ENCODE data around the gene LRRC28. TPM values are rescaled to one million over a fixed set of nuclear protein-coding genes. Genes with fewer than 3 reads are reported as not detected.

LRRC28 gene
- total and polyA plus RNA-seq, 4 donors: 14.5 to 27.5 (median 19.7) TPM

GRCh38 chr15:99303907-99304306, 52.6 kb downstream of the LRRC28 start:
- no peaks in the 10 kb centered on the region for H3K9me3 ChIP-seq (ENCODE audit: control insufficient read depth, low read length)
- peaks cover 3 to 4% of the 10 kb centered on the region in 2 donors for H3K4me1 ChIP-seq (ENCODE audit: control insufficient read depth in 1 of 2, insufficient read depth in 2 of 2, low read length in 2 of 2)
- no peak overlapping the region for H3K4me3 ChIP-seq (ENCODE audit: low read length in 2 of 2)
- intact Hi-C loops (cut with DNase I): loop anchor here in 1 of 2 donors (5.0 to 10.0 kb wide), 2 partner anchors 103 to 171 kb away; no protein-coding TSS in a partner anchor
- no peaks in the 10 kb centered on the region for H3K27me3 ChIP-seq (ENCODE audit: control insufficient read depth in 1 of 2, insufficient read depth in 2 of 2, low read length in 1 of 2)
- no peaks in the 10 kb centered on the region for H3K36me3 ChIP-seq (ENCODE audit: control insufficient read depth in 1 of 2, insufficient read depth in 2 of 2, low read length in 1 of 2)
- ATAC-seq (ENCODE audit: low FRiP score) (no peak), DNase-seq (no peak)
- 15 to 16% methylated on average over 4 of the region's 4 CpGs for WGBS, 2 donors
- no peak overlapping the region for H3K27ac ChIP-seq (ENCODE audit: low read depth in 1 of 2, low read length in 2 of 2)

GRCh38 chr15:99305761-99306505, 54.7 kb downstream of the LRRC28 start:
- peak; percentile 87 to 92 for DNase-seq
- peaks cover 3 to 4% of the 10 kb centered on the region in 2 donors for H3K4me1 ChIP-seq (ENCODE audit: control insufficient read depth in 1 of 2, insufficient read depth in 2 of 2, low read length in 2 of 2)
- H3K36me3 ChIP-seq (ENCODE audit: control insufficient read depth in 1 of 2, insufficient read depth in 2 of 2, low read length in 1 of 2): no peaks in the 10 kb centered on the region
- WGBS, 2 donors: 4 to 6% methylated on average over 8 of the region's 8 CpGs
- intact Hi-C loops (cut with DNase I): loop anchor here in 1 of 2 donors (10.0 kb wide), 1 partner anchor 169 kb away; no protein-coding TSS in a partner anchor
- H3K27ac ChIP-seq (ENCODE audit: low read depth in 1 of 2, low read length in 2 of 2): no peak overlapping the region
- H3K27me3 ChIP-seq (ENCODE audit: control insufficient read depth in 1 of 2, insufficient read depth in 2 of 2, low read length in 1 of 2): no peaks in the 10 kb centered on the region
- no peak overlapping the region for H3K4me3 ChIP-seq (ENCODE audit: low read length in 2 of 2)
- H3K9me3 ChIP-seq (ENCODE audit: control insufficient read depth, low read length): no peaks in the 10 kb centered on the region
- ATAC-seq (ENCODE audit: low FRiP score): peak; percentile 56

DNA sequence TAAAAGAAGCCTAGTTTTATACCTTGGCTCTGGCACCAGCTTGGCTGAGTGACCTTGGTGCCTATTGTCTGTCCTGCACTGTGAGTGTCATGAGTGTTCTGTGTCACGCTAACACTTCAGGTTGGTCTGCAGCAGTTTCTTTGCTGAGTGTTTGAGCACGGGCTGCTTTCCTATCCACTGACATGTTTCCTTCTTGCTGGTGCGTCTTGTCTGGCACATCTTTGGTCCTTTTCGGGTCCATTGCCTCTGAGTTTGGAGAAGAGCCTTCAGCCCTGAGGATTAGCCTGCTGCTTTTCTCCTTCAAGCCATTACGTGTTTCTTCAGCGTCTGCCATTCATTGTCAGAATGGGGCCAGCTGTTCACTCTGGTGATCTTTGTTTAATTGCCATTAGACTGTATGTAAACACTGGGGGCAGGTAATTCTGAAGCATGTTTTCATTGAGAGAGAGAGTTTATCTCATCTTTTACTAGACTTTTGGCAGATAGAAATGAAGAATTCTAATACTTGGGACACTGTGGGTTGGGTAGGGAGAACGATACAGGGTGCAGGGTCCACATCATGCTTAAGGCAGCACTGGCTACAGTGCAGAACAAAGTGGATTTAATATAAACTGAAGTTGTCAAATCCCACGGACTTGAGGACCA, 55.5 kb downstream of the LRRC28 start:
- Histone ChIP-seq H3K36me3 (ENCODE audit: control insufficient read depth in 1 of 2, insufficient read depth in 2 of 2, low read length in 1 of 2) (no peaks in the 10 kb centered on the region), H3K27ac (ENCODE audit: low read depth in 1 of 2, low read length in 2 of 2) (peak overlapping the region; percentile 68 to 99), H3K27me3 (ENCODE audit: control insufficient read depth in 1 of 2, insufficient read depth in 2 of 2, low read length in 1 of 2) (no peaks in the 10 kb centered on the region), H3K4me3 (ENCODE audit: low read length in 2 of 2) (peak overlapping the region in 1 of 2 donors; percentile 68), H3K9me3 (ENCODE audit: control insufficient read depth, low read length) (no peaks in the 10 kb centered on the region), H3K4me1 (ENCODE audit: control insufficient read depth in 1 of 2, insufficient read depth in 2 of 2, low read length in 2 of 2) (peaks cover 3 to 4% of the 10 kb centered on the region in 2 donors)
- WGBS, 2 donors: 10 to 12% methylated on average over 8 of the region's 8 CpGs
- DNase-seq (no peak), ATAC-seq (ENCODE audit: low FRiP score) (no peak)
- intact Hi-C loops (cut with DNase I): loop anchor here in 1 of 2 donors (10.0 kb wide), 1 partner anchor 168 kb away; no protein-coding TSS in a partner anchor

DNA sequence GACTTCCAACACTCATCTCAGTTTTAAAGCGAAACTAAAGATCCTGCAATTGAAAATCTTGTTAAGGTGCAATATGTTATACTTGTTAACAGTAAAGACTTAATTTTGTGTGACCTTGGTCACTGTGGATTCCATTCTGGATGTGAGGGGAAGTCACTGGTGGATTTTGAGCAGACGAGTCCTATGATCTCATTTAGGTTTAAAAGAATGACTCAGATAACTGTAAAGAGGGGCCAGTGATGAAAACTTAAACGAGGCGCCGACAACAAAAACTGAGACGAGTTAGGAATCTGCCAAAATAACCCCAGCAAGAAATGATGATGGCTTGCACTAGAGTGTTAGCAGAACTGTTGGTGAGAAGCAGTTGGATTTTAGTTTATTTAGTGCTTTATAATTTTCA, 56.5 kb downstream of the LRRC28 start:
- Histone ChIP-seq H3K4me3 (ENCODE audit: low read length in 2 of 2) (peak overlapping the region in 1 of 2 donors; percentile 59), H3K27ac (ENCODE audit: low read depth in 1 of 2, low read length in 2 of 2) (peak overlapping the region; percentile 68), H3K9me3 (ENCODE audit: control insufficient read depth, low read length) (no peaks in the 10 kb centered on the region), H3K36me3 (ENCODE audit: control insufficient read depth in 1 of 2, insufficient read depth in 2 of 2, low read length in 1 of 2) (no peaks in the 10 kb centered on the region), H3K4me1 (ENCODE audit: control insufficient read depth in 1 of 2, insufficient read depth in 2 of 2, low read length in 2 of 2) (peaks cover 3 to 4% of the 10 kb centered on the region in 2 donors), H3K27me3 (ENCODE audit: control insufficient read depth in 1 of 2, insufficient read depth in 2 of 2, low read length in 1 of 2) (no peaks in the 10 kb centered on the region)
- ATAC-seq (ENCODE audit: low FRiP score) (no peak), DNase-seq (no peak)
- 17 to 24% methylated on average over 6 of the region's 6 CpGs for WGBS, 2 donors
- intact Hi-C loops (cut with DNase I): loop anchor here in 1 of 2 donors (10.0 kb wide), 1 partner anchor 167 kb away; no protein-coding TSS in a partner anchor

DNA sequence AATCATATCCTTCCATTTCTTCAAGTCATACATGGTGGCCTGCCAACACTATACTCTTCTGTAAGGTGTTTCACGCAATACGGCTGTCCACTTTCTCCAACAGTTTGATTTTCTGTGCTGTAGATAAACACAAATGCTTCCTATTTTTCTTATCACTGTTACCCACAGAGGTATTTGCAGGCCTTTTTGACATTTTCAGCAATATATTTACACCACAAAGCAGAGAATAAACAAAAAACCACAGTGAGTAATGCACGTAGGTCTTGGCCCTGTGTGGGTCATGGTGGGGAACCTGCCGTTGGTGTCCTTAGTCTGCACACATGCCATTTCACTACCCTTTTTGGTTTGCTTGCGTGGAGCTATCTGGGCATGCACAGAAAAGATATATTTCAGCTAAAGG, 59.5 kb downstream of the LRRC28 start:
- Histone ChIP-seq H3K4me3 (ENCODE audit: low read length in 2 of 2) (no peak overlapping the region), H3K36me3 (ENCODE audit: control insufficient read depth in 1 of 2, insufficient read depth in 2 of 2, low read length in 1 of 2) (no peaks in the 10 kb centered on the region), H3K27me3 (ENCODE audit: control insufficient read depth in 1 of 2, insufficient read depth in 2 of 2, low read length in 1 of 2) (no peaks in the 10 kb centered on the region), H3K27ac (ENCODE audit: low read depth in 1 of 2, low read length in 2 of 2) (peak overlapping the region in 1 of 2 donors; percentile 3), H3K4me1 (ENCODE audit: control insufficient read depth in 1 of 2, insufficient read depth in 2 of 2, low read length in 2 of 2) (peaks cover 3 to 4% of the 10 kb centered on the region in 2 donors), H3K9me3 (ENCODE audit: control insufficient read depth, low read length) (peaks cover 1% of the 10 kb centered on the region)
- ATAC-seq (ENCODE audit: low FRiP score) (no peak), DNase-seq (no peak)
- intact Hi-C loops (cut with DNase I): no loop called here
- 97% methylated on average over 5 of the region's 5 CpGs for WGBS, 2 donors

- intact Hi-C loops (cut with DNase I): no loop called here
- DNase-seq: no peak
- Histone ChIP-seq H3K9me3 (ENCODE audit: control insufficient read depth, low read length) (peaks cover 1% of the 10 kb centered on the region), H3K36me3 (ENCODE audit: control insufficient read depth in 1 of 2, insufficient read depth in 2 of 2, low read length in 1 of 2) (no peaks in the 10 kb centered on the region), H3K4me3 (ENCODE audit: low read length in 2 of 2) (no peak overlapping the region), H3K4me1 (ENCODE audit: control insufficient read depth in 1 of 2, insufficient read depth in 2 of 2, low read length in 2 of 2) (peaks cover 3 to 5% of the 10 kb centered on the region in 2 donors), H3K27me3 (ENCODE audit: control insufficient read depth in 1 of 2, insufficient read depth in 2 of 2, low read length in 1 of 2) (no peaks in the 10 kb centered on the region), H3K27ac (ENCODE audit: low read depth in 1 of 2, low read length in 2 of 2) (no peak overlapping the region)
- WGBS, 2 donors: 74 to 97% methylated on average over 2 of the region's 2 CpGs
- no peak for ATAC-seq (ENCODE audit: low FRiP score)
Observed at GRCh38 chr15:99312228-99312627, 60.9 kb downstream of the LRRC28 start.

- ATAC-seq (ENCODE audit: low FRiP score): no peak
- H3K27me3 ChIP-seq (ENCODE audit: control insufficient read depth in 1 of 2, insufficient read depth in 2 of 2, low read length in 1 of 2): no peaks in the 10 kb centered on the region
- H3K9me3 ChIP-seq (ENCODE audit: control insufficient read depth, low read length): peaks cover 1% of the 10 kb centered on the region
- intact Hi-C loops (cut with DNase I): no loop called here
- H3K4me3 ChIP-seq (ENCODE audit: low read length in 2 of 2): no peak overlapping the region
- H3K36me3 ChIP-seq (ENCODE audit: control insufficient read depth in 1 of 2, insufficient read depth in 2 of 2, low read length in 1 of 2): no peaks in the 10 kb centered on the region
- 97 to 99% methylated on average over 3 of the region's 3 CpGs for WGBS, 2 donors
- DNase-seq: no peak
- H3K4me1 ChIP-seq (ENCODE audit: control insufficient read depth in 1 of 2, insufficient read depth in 2 of 2, low read length in 2 of 2): peaks cover 3 to 5% of the 10 kb centered on the region in 2 donors
- H3K27ac ChIP-seq (ENCODE audit: low read depth in 1 of 2, low read length in 2 of 2): no peak overlapping the region
Observed at GRCh38 chr15:99312794-99313193, 61.5 kb downstream of the LRRC28 start.

GRCh38 chr15:99315636-99316035, 64.4 kb downstream of the LRRC28 start:
- Histone ChIP-seq H3K36me3 (ENCODE audit: control insufficient read depth in 1 of 2, insufficient read depth in 2 of 2, low read length in 1 of 2) (no peaks in the 10 kb centered on the region), H3K27me3 (ENCODE audit: control insufficient read depth in 1 of 2, insufficient read depth in 2 of 2, low read length in 1 of 2) (no peaks in the 10 kb centered on the region), H3K4me1 (ENCODE audit: control insufficient read depth in 1 of 2, insufficient read depth in 2 of 2, low read length in 2 of 2) (peaks cover 0 to 2% of the 10 kb centered on the region in 2 donors), H3K4me3 (ENCODE audit: low read length in 2 of 2) (no peak overlapping the region), H3K9me3 (ENCODE audit: control insufficient read depth, low read length) (peaks cover 1% of the 10 kb centered on the region), H3K27ac (ENCODE audit: low read depth in 1 of 2, low read length in 2 of 2) (no peak overlapping the region)
- WGBS, 2 donors: 96 to 97% methylated on average over 2 of the region's 2 CpGs
- ATAC-seq (ENCODE audit: low FRiP score) (no peak), DNase-seq (no peak)
- intact Hi-C loops (cut with DNase I): no loop called here

All from aorta (tissue), 5 donors.